IMR-90 (cell line): ENCODE results near the gene MOCS1. TPM values are rescaled to one million over a fixed set of nuclear protein-coding genes. Genes with fewer than 3 reads are reported as not detected.

ENCODE experiments used
- ATAC-seq: fragments of 200-7000 bp; cut with Tn5 transposase; 2 replicates; pipeline ENCODE4 v1.9.1; 2020; ENCODE audit warnings: low read depth, mild to moderate bottlenecking, moderate library complexity
- BruUV-seq: library from RNA; stranded (reverse); fragments of 400-500 nt; replicated peaks from 2 replicates; lab custom pipeline; 2021; lab: Mats Ljungman, UMichigan
- CTCF ChIA-PET: fragments of 300-600 bp; formaldehyde crosslinking; extraction: SDS; loops from one replicate; lab custom pipeline; 2021; ENCODE audit warnings: antibody characterized with exemption; lab: Yijun Ruan, JAX
- POLR2A ChIA-PET: fragments of 300-600 bp; sonication (Branson Sonifier 250); formaldehyde crosslinking; loops from one replicate; lab custom pipeline; 2022; ENCODE audit warnings: antibody characterized with exemption; ENCODE audit not compliant: unreplicated experiment; lab: Charles Lee
- DNase-seq: peaks from one replicate; pipeline ENCODE4 v3.0.0; 2013
- H2AFZ ChIP-seq: replicated peaks from 2 replicates; pipeline ENCODE3; 2013; ENCODE audit warnings: low read length, mild to moderate bottlenecking; ENCODE audit not compliant: poor library complexity
- H2AK5ac ChIP-seq: 2 replicates; pipeline ENCODE4 v1.6.1; 2013; ENCODE audit warnings: low read depth, low read length, inconsistent platforms
- H2AK9ac ChIP-seq: replicated peaks from 2 replicates; pipeline ENCODE3; 2013; ENCODE audit warnings: mild to moderate bottlenecking, low read depth, low read length, moderate library complexity; ENCODE audit not compliant: poor library complexity
- H2BK120ac ChIP-seq: 2 replicates; pipeline ENCODE4 v1.6.1; 2013; ENCODE audit warnings: low read depth, low read length, inconsistent platforms
- H2BK15ac ChIP-seq: 3 replicates; pipeline ENCODE4 v1.6.1; 2013; ENCODE audit warnings: low read depth, low read length, inconsistent platforms
- H2BK20ac ChIP-seq: 2 replicates; pipeline ENCODE4 v1.6.1; 2013; ENCODE audit warnings: low read depth, mild to moderate bottlenecking, inconsistent platforms, low read length, moderate library complexity
- H2BK5ac ChIP-seq: 2 replicates; pipeline ENCODE4 v1.6.1; 2013; ENCODE audit warnings: mild to moderate bottlenecking, low read depth, low read length, inconsistent platforms; ENCODE audit not compliant: poor library complexity, severe bottlenecking
- H3K14ac ChIP-seq: replicated peaks from 2 replicates; pipeline ENCODE4 v1.6.1; 2013; ENCODE audit warnings: low read depth, low read length, inconsistent platforms
- H3K18ac ChIP-seq: 2 replicates; pipeline ENCODE4 v1.6.1; 2013; ENCODE audit warnings: low read depth, low read length, control low read depth
- H3K23ac ChIP-seq: 2 replicates; pipeline ENCODE4 v1.6.1; 2013; ENCODE audit warnings: low read depth, low read length, inconsistent platforms
- H3K27ac ChIP-seq: 2 replicates; pipeline ENCODE4 v1.5.1; 2013; ENCODE audit warnings: mild to moderate bottlenecking, control low read depth, low read length; ENCODE audit not compliant: insufficient read depth
- H3K27me3 ChIP-seq: 2 replicates; pipeline ENCODE4 v1.6.1; 2013; ENCODE audit warnings: low read length; ENCODE audit not compliant: control insufficient read depth, insufficient read depth
- H3K36me3 ChIP-seq: 2 replicates; pipeline ENCODE4 v1.6.1; 2013; ENCODE audit warnings: low read length, mixed read lengths; ENCODE audit not compliant: control insufficient read depth, insufficient read depth
- H3K4ac ChIP-seq: 2 replicates; pipeline ENCODE4 v1.6.1; 2013; ENCODE audit warnings: low read depth, low read length, inconsistent platforms
- H3K4me1 ChIP-seq: 2 replicates; pipeline ENCODE4 v1.6.1; 2013; ENCODE audit warnings: low read length, mixed read lengths; ENCODE audit not compliant: control insufficient read depth, insufficient read depth
- H3K4me2 ChIP-seq: 2 replicates; pipeline ENCODE4 v1.6.1; 2013; ENCODE audit warnings: low read depth, mild to moderate bottlenecking, control low read depth, low read length, moderate library complexity
- H3K4me3 ChIP-seq: 2 replicates; pipeline ENCODE4 v1.5.1; 2013; ENCODE audit warnings: low read depth, mild to moderate bottlenecking, control low read depth, low read length, moderate library complexity; ENCODE audit not compliant: insufficient read depth
- H3K56ac ChIP-seq: 2 replicates; pipeline ENCODE4 v1.6.1; 2013; ENCODE audit warnings: low read length, inconsistent platforms; ENCODE audit not compliant: insufficient read depth; ENCODE audit errors: extremely low read depth
- H3K79me1 ChIP-seq, 2 experiments: 2 replicates each; pipeline ENCODE4 v1.6.1; 2013; ENCODE audit warnings: low read length in 2 of 2, inconsistent platforms in 1 of 2, low read depth in 1 of 2
- H3K9ac ChIP-seq: 2 replicates; pipeline ENCODE4 v1.6.1; 2013; ENCODE audit warnings: low read depth, low read length, control low read depth
- H3K9me1 ChIP-seq: 2 replicates; pipeline ENCODE4 v1.6.1; 2013; ENCODE audit warnings: low read length, inconsistent platforms; ENCODE audit not compliant: insufficient read depth
- H3K9me3 ChIP-seq: 2 replicates; pipeline ENCODE4 v1.6.1; 2013; ENCODE audit warnings: low read length; ENCODE audit not compliant: control insufficient read depth, insufficient read depth
- H4K20me1 ChIP-seq: 2 replicates; pipeline ENCODE4 v1.6.1; 2013; ENCODE audit warnings: low read length, inconsistent platforms; ENCODE audit not compliant: insufficient read depth
- H4K5ac ChIP-seq: 2 replicates; pipeline ENCODE4 v1.6.1; 2013; ENCODE audit warnings: mild to moderate bottlenecking, low read depth, low read length, control low read depth
- H4K8ac ChIP-seq, 2 experiments: 2 replicates each; pipeline ENCODE4 v1.6.1; 2013; ENCODE audit warnings: low read depth in 2 of 2, low read length in 2 of 2, control low read depth in 1 of 2, inconsistent platforms in 1 of 2
- H4K91ac ChIP-seq: 2 replicates; pipeline ENCODE4 v1.6.1; 2013; ENCODE audit warnings: low read depth, low read length, inconsistent platforms; ENCODE audit not compliant: insufficient read depth
- BHLHE40 ChIP-seq: fragments of 150-350 bp; IDR thresholded peaks from 2 replicates; pipeline ENCODE4 v1.6.1; 2016; ENCODE audit warnings: mild to moderate bottlenecking, low read depth, low read length
- CEBPB ChIP-seq: IDR thresholded peaks from 2 replicates; pipeline ENCODE4 v1.6.1; 2012; ENCODE audit warnings: low read depth, low read length, improper control_type of control experiment
- ELK1 ChIP-seq: fragments of 150-350 bp; IDR thresholded peaks from 2 replicates; pipeline ENCODE4 v1.6.1; 2016; ENCODE audit warnings: low read depth, mild to moderate bottlenecking, low read length, moderate library complexity, borderline replicate concordance
- MXI1 ChIP-seq: IDR thresholded peaks from 2 replicates; pipeline ENCODE4 v1.6.1; 2012; ENCODE audit warnings: low read depth, mild to moderate bottlenecking, low read length, moderate library complexity, borderline replicate concordance
- POLR2A ChIP-seq: IDR thresholded peaks from 2 replicates; pipeline ENCODE4 v1.6.1; 2012; ENCODE audit warnings: mild to moderate bottlenecking, low read depth, low read length
- RAD21 ChIP-seq: IDR thresholded peaks from 2 replicates; pipeline ENCODE4 v1.6.1; 2012; ENCODE audit warnings: low read length, improper control_type of control experiment
- SMC3 ChIP-seq: fragments of 150-350 bp; IDR thresholded peaks from 2 replicates; pipeline ENCODE4 v1.6.1; 2016; ENCODE audit warnings: low read depth, mild to moderate bottlenecking, antibody characterized with exemption, low read length, moderate library complexity
- USF2 ChIP-seq: fragments of 150-350 bp; IDR thresholded peaks from 2 replicates; pipeline ENCODE4 v1.6.1; 2017; ENCODE audit warnings: mild to moderate bottlenecking, antibody characterized with exemption, low read length, low read depth
- WGBS, 2 experiments: methylation state at CpG; one replicate each; pipeline versions ENCODE4 v1.1.5 to v1.1.7; 2013; ENCODE audit warnings: missing lambda C conversion rate in 2 of 2; ENCODE audit not compliant: insufficient read length in 1 of 2; ENCODE audit errors: extremely low coverage in 2 of 2; 5-methylcytosine and 5-hydroxymethylcytosine counted together
- dilution Hi-C: fragments of 300-500 bp; cut with HindIII; formaldehyde crosslinking; loops from one replicate; pipeline ENCODE4 v1.14.3; 2018; ENCODE audit warnings: low sequenced_read_pairs; ENCODE audit not compliant: unreplicated experiment
- in situ Hi-C: fragments of 300-500 bp; cut with MboI; formaldehyde crosslinking; loops from 3 replicates; pipeline ENCODE4 v1.14.3; 2019; ENCODE audit warnings: low sequenced_read_pairs, inconsistent platforms, mixed read lengths
- intact Hi-C: fragments of 100-400 bp; cut with micrococcal nuclease; formaldehyde crosslinking; loops from 2 replicates; pipeline ENCODE4 v1.10.0; 2022
- polyA plus RNA-seq, 3 experiments: library from polyadenylated mRNA; depleted of rRNA; stranded (reverse); fragments of >200 nt; gene quantifications; 2 replicates each; pipeline ENCODE4 v1.2.3, GENCODE V29; 2012; ENCODE audit warnings: low replicate concordance in 1 of 3
- total RNA-seq: library from RNA; depleted of rRNA; stranded (reverse); fragments of >200 nt; gene quantifications from 2 replicates; pipeline ENCODE4 v1.2.3, GENCODE V29; 2012

Gene MOCS1
- total and polyA plus RNA-seq, 2 of the 4 experiments (the other 2 are of a cell fraction): 5.5 to 9.5 TPM

DNA sequence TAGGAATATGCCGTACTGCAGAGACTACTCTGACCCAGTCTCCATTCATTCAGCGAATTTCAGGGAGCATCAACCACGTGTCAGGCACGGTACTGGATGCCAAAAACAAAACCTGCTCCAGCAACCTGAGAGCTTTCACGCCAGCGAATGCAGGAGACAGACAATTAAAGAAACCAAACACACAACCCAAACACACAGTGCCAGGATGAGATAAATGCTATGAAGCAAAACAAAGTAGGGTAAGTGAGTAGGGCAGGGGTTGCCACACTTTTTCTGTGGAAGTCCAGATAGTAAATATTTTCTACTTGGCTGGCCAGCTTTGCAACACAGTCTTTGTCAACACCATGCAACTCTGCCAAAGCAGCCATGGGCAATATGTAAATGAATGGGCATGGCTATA lies 10.0 kb downstream of the MOCS1 start:
- Histone ChIP-seq H3K9me1 (no peaks in the 10 kb centered on the region; the same call in 1 of the 2 replicates), H4K91ac (no peak overlapping the region)

More for the DNA sequence above, 10.0 kb downstream of the MOCS1 start:
- dilution Hi-C loops (no loop called here), intact Hi-C loops (no loop called here), in situ Hi-C loops (no loop called here)
- 94% methylated on average over 3 of the region's 6 CpGs; no CpG with 5 or more reads in 1 of the 2 experiments for WGBS, 2 experiments
- DNase-seq (no peak), ATAC-seq (no peak)
- no peak overlapping the region for H3K4me2 ChIP-seq
- no peak overlapping the region for H4K8ac ChIP-seq
- H3K56ac ChIP-seq: no peak overlapping the region
- TF ChIP-seq BHLHE40 (no peak), RAD21 (no peak), CEBPB (no peak), SMC3 (no peak), USF2 (no peak), MXI1 (no peak), ELK1 (no peak), POLR2A (no peak)
- H2BK5ac ChIP-seq: no peak overlapping the region
- H3K14ac ChIP-seq: no peak overlapping the region
- ChIA-PET POLR2A (no interaction called here), CTCF (no interaction called here)
- peaks cover 4% of the 10 kb centered on the region for H3K4me1 ChIP-seq
- H3K4ac ChIP-seq: no peak overlapping the region
- H3K18ac ChIP-seq: no peak overlapping the region
- H3K4me3 ChIP-seq: no peak overlapping the region
- H4K5ac ChIP-seq: no peak overlapping the region
- no peak overlapping the region for H2BK15ac ChIP-seq
- H2AFZ ChIP-seq: no peak overlapping the region
- H3K79me1 ChIP-seq: peaks cover 10 to 11% of the 10 kb centered on the region in 2 experiments; a peak in 2 of 4 replicates
- H3K36me3 ChIP-seq: peaks cover 37% of the 10 kb centered on the region
- H2BK120ac ChIP-seq: no peak overlapping the region
- H3K27ac ChIP-seq: no peak overlapping the region
- H2AK9ac ChIP-seq: no peak overlapping the region
- no peak overlapping the region for H2BK20ac ChIP-seq
- H2AK5ac ChIP-seq: no peak overlapping the region
- no peak overlapping the region for H3K9ac ChIP-seq
- no peaks in the 10 kb centered on the region for H4K20me1 ChIP-seq
- H3K27me3 ChIP-seq: no peaks in the 10 kb centered on the region
- H3K23ac ChIP-seq: no peak overlapping the region
- BruUV-seq: no TSS peak
- H3K9me3 ChIP-seq: no peaks in the 10 kb centered on the region
